Measurements from ENCODE around the gene COL19A1.
"Not testable (repeated sequence)": the region's sequence is repeated elsewhere in the genome, so short reads cannot be mapped to it uniquely, and the experiment has no call there.

COL19A1 gene

GRCh38 chr6:69866351-69866769 lies at the start of gene COL19A1:
COL19A1 (plus strand) TSS chr6:69866556; CDS start chr6:69879568, 13,012 bp downstream.
- no peak for DNase-seq

GRCh38 chr6:69816569-69816968 lies 49.8 kb upstream of the COL19A1 start:
- DNase-seq: no peak

- no peak for DNase-seq
Measured at GRCh38 chr6:69817358-69817757, 49.0 kb upstream of the COL19A1 start.

- no peak for DNase-seq
Measured at GRCh38 chr6:69818223-69818930, 48.0 kb upstream of the COL19A1 start.

GRCh38 chr6:69819138-69819537 lies 47.2 kb upstream of the COL19A1 start:
- no peak for DNase-seq

GRCh38 chr6:69820018-69820417 lies 46.3 kb upstream of the COL19A1 start:
- no peak for DNase-seq

GRCh38 chr6:69820438-69820837 lies 45.9 kb upstream of the COL19A1 start:
- no peak for DNase-seq

- DNase-seq: not testable (repeated sequence)
Measured at GRCh38 chr6:69824355-69824754, 42.0 kb upstream of the COL19A1 start.

GRCh38 chr6:69825904-69826303 lies 40.5 kb upstream of the COL19A1 start:
- DNase-seq: peak; percentile 25

GRCh38 chr6:69827276-69827893 lies 39.0 kb upstream of the COL19A1 start:
- DNase-seq: peak; percentile 68

- DNase-seq: no peak
Measured at GRCh38 chr6:69832558-69832957, 33.8 kb upstream of the COL19A1 start.

GRCh38 chr6:69835414-69836179 lies 30.8 kb upstream of the COL19A1 start:
- DNase-seq: peak; percentile 71

GRCh38 chr6:69841862-69842261 lies 24.5 kb upstream of the COL19A1 start:
- no peak for DNase-seq

GRCh38 chr6:69843189-69843588 lies 23.2 kb upstream of the COL19A1 start:
- no peak for DNase-seq

- DNase-seq: no peak
Measured at GRCh38 chr6:69846312-69846711, 20.0 kb upstream of the COL19A1 start.

- DNase-seq: peak; percentile 6
Measured at GRCh38 chr6:69846770-69847491, 19.4 kb upstream of the COL19A1 start.

GRCh38 chr6:69847492-69847788 lies 18.9 kb upstream of the COL19A1 start:
- no peak for DNase-seq

- DNase-seq: no peak
Measured at GRCh38 chr6:69848552-69848951, 17.8 kb upstream of the COL19A1 start.

- DNase-seq: no peak
Measured at GRCh38 chr6:69852706-69853105, 13.7 kb upstream of the COL19A1 start.

GRCh38 chr6:69861986-69862385 lies 4.4 kb upstream of the COL19A1 start:
- DNase-seq: no peak

- DNase-seq: no peak
Measured at GRCh38 chr6:69863766-69864165, 2.6 kb upstream of the COL19A1 start.

- DNase-seq: peak; percentile 83
Measured at GRCh38 chr6:69865126-69865525, 1.2 kb upstream of the COL19A1 start.

All from fibroblast of upper back skin (primary cell).